ENCODE measurements around the gene KLK6. TPM values are rescaled to one million over a fixed set of nuclear protein-coding genes. Genes with fewer than 3 reads are reported as not detected.
"Not testable (repeated sequence)": the region's sequence is repeated elsewhere in the genome, so short reads cannot be mapped to it uniquely, and the experiment has no call there.

Gene KLK6
- polyA plus RNA-seq, 1 donor from 2014 or later: not detected

DNA sequence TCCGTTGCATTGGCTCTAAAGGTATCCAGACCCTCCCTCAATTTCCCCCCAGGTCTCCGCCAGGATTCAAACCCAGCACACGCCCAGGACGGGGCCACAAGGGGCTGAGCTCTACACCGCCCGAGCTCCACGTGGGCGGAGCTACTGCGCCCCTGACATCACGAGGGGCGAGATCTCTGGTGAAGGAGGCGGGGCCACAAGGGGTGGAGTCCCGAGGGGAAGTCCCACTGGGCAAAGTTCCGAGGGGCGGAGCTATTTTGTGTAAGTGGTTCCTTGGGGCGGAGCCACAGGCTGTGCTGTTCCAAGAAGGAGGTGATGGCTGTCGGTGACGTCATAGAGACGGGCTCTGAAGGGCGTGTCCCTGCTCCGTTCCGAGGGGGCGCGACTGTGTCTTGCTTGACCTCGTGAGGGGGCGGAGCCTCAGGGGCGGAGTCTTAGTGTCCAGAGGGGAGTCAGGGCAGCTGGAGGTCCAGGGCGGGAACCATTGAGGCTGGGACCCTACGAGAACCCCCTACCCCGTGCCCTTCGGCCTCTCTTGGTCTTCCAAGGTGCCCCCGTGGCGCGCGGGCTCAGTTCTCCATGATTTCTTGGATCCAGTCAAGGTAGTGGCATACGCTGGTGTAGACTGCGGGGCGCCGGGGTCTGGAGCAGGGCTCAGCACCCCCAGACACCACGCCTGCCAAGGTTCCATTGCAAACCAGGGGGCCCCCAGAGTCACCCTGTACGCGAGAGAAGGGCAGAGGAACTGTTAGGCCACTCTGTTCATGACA lies 33.3 kb upstream of the KLK6 start:
- Mint-ChIP-seq H3K27ac (no peak overlapping the region), H3K36me3 (no peaks in the 10 kb centered on the region), H3K4me1 (peaks cover 0 to 1% (median 0%) of the 10 kb centered on the region in 3 donors), H3K27me3 (peaks cover 14% of the 10 kb centered on the region), H3K4me3 (no peak overlapping the region), H3K9me3 (peaks cover 0 to 1% (median 1%) of the 10 kb centered on the region in 3 donors)

DNA sequence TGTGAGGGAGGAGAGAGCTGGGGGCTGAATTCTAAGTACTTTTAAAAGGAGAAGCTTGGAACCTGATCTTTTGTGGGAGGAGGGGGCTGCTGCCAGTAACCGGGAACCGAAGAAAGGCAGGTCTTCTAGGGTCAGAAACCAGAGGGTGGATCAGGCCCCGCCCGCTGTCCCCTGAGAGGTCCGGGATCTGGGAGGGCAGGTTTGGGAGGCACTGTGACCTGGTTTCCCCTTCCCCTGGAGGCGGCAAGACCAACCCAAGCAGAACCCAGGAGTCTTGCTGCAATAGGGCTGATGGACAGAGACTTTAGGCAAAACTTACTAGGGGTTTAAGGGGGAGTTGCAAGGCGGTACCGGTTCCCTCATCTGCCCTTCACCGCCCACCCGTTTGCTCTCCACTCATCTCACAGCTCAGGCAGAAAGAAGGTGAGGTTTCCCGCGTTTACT lies 32.7 kb upstream of the KLK6 start:
- peaks cover 0 to 1% (median 0%) of the 10 kb centered on the region in 3 donors for H3K4me1 Mint-ChIP-seq
- peaks cover 0 to 1% (median 0%) of the 10 kb centered on the region in 3 donors for H3K9me3 Mint-ChIP-seq
- H3K27me3 Mint-ChIP-seq: peaks cover 14% of the 10 kb centered on the region
- no peak overlapping the region for H3K4me3 Mint-ChIP-seq
- no peaks in the 10 kb centered on the region for H3K36me3 Mint-ChIP-seq
- H3K27ac Mint-ChIP-seq: no peak overlapping the region

DNA sequence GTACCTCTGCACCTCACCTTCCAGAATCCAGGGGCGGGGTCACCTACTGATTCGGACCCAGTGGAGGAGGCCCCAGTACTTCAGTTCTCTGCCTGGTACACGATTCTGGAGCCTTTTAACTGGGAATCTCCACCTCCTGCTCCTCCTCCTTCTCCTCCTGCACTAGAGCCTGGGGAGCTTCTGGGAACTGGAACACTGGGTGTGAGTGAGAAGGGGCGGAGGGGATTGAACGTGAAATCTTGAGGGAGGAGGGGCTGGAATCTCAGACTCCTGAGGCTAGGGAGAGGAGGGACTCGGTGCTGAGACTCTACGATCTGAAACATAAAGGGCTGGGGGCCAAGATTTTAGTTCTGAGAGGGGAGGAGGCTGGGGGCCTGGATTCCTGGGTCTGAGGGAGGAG lies 32.1 kb upstream of the KLK6 start, which contains the start of gene KLK8:
Gene KLK8 (minus strand): TSS at position 90 of the 400 bp plus-strand sequence. CDS start 437 bp downstream, outside the sequence.
- H3K4me3 Mint-ChIP-seq: peak within 1 kb of the TSS in 1 of 4 donors; percentile 49
- H3K36me3 Mint-ChIP-seq: no peaks in the 10 kb centered on the region
- H3K27me3 Mint-ChIP-seq: peaks cover 14% of the 10 kb centered on the region
- peaks cover 0 to 1% (median 0%) of the 10 kb centered on the region in 3 donors for H3K9me3 Mint-ChIP-seq
- H3K27ac Mint-ChIP-seq: no peak within 1 kb of the TSS
- H3K4me1 Mint-ChIP-seq: peaks cover 0 to 1% (median 0%) of the 10 kb centered on the region in 3 donors

DNA sequence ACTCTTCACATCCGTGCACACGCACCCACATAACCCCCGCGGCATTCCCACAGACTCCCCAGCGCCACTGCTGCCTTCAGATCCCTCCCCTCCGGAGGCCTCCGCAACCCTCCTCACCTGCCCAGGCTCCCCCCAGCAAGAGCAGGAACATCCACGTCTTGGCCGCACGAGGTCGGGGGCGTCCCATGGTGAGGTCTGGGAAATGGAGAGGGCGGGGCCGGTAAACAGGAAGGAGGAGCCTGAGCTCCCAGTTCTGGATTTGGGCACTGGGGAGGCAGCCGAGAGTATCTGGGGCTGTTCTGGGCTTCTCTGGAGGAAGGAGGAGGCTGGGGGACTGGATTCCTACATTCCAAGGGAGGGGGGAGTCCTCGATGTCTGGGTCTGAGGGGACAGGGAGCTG lies 31.6 kb upstream of the KLK6 start:
- peaks cover 0 to 1% (median 0%) of the 10 kb centered on the region in 3 donors for H3K9me3 Mint-ChIP-seq
- peak overlapping the region in 1 of 4 donors; percentile 49 for H3K4me3 Mint-ChIP-seq
- H3K27ac Mint-ChIP-seq: no peak overlapping the region
- no peaks in the 10 kb centered on the region for H3K36me3 Mint-ChIP-seq
- peaks cover 14% of the 10 kb centered on the region for H3K27me3 Mint-ChIP-seq
- peaks cover 0 to 1% (median 0%) of the 10 kb centered on the region in 3 donors for H3K4me1 Mint-ChIP-seq

DNA sequence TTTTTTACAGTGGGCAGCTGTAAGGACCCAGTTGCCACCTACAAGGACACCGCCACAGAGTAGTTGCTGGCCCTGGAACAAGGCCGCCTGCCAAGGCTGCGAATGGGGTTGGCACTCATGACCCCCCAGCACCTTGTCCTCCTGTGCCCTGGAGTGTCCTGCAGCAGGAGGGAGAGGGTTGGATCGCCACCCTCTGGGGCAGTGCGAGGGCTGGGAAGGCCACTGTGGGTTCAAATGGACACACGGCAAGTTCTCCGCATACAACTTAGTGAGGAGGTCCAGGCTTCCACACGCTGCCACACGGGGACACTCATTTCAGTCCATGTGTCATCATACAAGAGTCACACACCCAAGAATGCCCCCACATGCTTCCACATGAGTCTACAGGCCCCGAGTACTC lies 31.0 kb upstream of the KLK6 start:
- peaks cover 0 to 1% (median 0%) of the 10 kb centered on the region in 3 donors for H3K4me1 Mint-ChIP-seq
- H3K27me3 Mint-ChIP-seq: peaks cover 14% of the 10 kb centered on the region
- peaks cover 0 to 1% (median 0%) of the 10 kb centered on the region in 3 donors for H3K9me3 Mint-ChIP-seq
- H3K27ac Mint-ChIP-seq: no peak overlapping the region
- no peak overlapping the region for H3K4me3 Mint-ChIP-seq
- H3K36me3 Mint-ChIP-seq: no peaks in the 10 kb centered on the region

DNA sequence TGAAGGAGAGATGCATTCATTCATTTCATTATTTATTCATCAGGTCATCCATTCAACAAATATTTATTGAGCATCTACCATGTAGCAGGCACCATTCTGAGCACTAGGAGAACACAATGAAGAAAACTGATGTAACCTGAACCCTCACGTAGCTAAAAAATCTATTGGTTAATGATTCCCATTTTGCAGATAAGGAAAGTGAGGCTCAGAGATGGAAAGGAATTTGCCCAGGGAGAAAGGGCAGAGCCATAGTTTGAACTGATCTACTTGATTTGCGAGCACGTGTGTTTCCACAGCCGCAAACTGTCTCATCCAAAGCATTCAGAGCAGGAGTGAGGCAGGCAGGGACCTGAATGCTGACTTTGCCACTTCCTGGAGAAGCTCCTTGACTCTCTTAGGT lies 29.3 kb upstream of the KLK6 start:
- Mint-ChIP-seq H3K27me3 (peaks cover 12% of the 10 kb centered on the region), H3K4me3 (no peak overlapping the region), H3K36me3 (peaks cover 2% of the 10 kb centered on the region), H3K4me1 (peaks cover 0 to 1% (median 0%) of the 10 kb centered on the region in 3 donors), H3K27ac (no peak overlapping the region), H3K9me3 (peaks cover 0 to 4% (median 0%) of the 10 kb centered on the region in 3 donors)

DNA sequence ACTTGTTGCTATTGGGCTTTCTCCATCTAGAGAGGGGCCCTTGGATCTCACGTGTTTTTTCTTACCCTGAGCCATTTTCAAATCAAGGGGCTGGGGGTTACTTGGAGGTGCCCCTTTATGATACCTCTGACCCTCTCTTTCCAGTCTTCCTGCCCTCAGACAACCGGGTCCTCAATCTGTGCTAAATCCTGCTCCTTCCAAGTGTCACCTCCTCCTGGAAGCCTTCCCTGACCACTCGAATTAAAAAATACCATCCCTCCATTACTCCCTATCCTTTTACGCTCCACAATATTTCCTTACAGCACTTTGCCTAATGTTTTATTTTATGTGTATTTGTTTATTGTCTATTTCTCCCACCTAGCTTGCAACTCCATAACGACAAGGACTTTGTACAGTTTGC lies 28.7 kb upstream of the KLK6 start:
- Mint-ChIP-seq H3K27me3 (peaks cover 12% of the 10 kb centered on the region), H3K36me3 (peaks cover 2% of the 10 kb centered on the region), H3K9me3 (peaks cover 0 to 4% (median 0%) of the 10 kb centered on the region in 3 donors), H3K4me3 (no peak overlapping the region), H3K27ac (no peak overlapping the region), H3K4me1 (peaks cover 0 to 1% (median 0%) of the 10 kb centered on the region in 3 donors)

DNA sequence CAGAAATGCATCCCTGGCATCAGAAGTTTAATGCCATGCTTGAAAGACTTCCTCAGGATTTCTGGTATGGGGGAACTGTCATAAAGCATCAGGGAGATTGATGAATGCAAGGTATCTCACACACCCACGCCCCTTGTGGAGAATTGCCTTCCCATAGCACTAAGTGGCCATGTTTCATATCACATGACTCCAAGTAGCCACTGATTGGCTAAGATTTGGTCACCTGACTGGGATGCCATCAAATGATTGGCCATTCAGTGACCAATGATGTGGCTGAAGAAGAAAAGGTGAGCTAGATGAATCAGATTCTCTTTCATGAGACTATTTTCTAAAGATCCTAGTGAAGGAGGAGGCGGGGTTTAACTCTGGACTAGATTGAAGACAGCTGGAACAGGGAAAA lies 24.7 kb upstream of the KLK6 start:
- peaks cover 5% of the 10 kb centered on the region for H3K36me3 Mint-ChIP-seq
- peaks cover 22% of the 10 kb centered on the region for H3K27me3 Mint-ChIP-seq
- no peak overlapping the region for H3K27ac Mint-ChIP-seq
- no peaks in the 10 kb centered on the region for H3K4me1 Mint-ChIP-seq
- H3K4me3 Mint-ChIP-seq: no peak overlapping the region
- H3K9me3 Mint-ChIP-seq: peaks cover 0 to 4% (median 2%) of the 10 kb centered on the region in 3 donors

DNA sequence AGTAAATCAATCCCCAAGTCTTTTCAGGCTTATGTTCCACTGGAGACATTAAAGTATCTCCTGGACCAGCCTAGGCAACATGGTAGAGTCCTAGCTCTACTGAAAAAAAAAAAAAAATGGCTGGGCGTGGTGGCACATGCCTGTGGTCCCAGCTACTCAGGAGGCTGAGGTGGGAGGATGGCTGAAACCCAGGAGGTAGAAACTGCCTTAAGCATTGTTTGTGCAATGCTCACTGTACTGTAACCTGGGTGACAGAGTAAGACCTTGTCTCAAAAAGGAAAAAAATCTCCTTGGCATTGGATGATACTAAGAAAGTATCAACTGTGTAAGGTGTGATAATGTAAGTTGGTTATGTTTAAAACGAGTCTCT lies 23.3 kb upstream of the KLK6 start:
- H3K27me3 Mint-ChIP-seq: peaks cover 14% of the 10 kb centered on the region
- H3K9me3 Mint-ChIP-seq: peaks cover 0 to 6% (median 2%) of the 10 kb centered on the region in 3 donors
- no peak overlapping the region for H3K4me3 Mint-ChIP-seq
- no peaks in the 10 kb centered on the region for H3K4me1 Mint-ChIP-seq
- H3K27ac Mint-ChIP-seq: no peak overlapping the region
- H3K36me3 Mint-ChIP-seq: peaks cover 5% of the 10 kb centered on the region

DNA sequence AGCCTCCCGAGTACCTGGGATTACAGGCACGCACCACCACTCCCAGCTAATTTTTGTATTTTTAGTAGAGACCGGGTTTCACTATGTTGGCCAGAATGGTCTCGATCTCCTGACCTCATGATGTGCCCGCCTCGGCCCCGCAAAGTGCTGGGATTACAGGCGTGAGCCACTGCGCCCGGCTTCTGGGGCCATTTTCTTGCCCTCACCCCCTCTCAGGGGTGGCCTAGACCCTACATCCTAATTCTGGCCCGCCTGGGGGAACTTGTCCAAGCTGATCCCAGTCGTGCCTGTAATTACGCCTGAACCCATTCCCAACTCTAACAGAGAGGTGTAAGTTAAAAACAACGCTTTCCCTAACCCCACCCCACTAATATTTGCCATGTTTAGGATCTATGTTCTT lies 15.0 kb upstream of the KLK6 start:
- peaks cover 18% of the 10 kb centered on the region for H3K27me3 Mint-ChIP-seq
- not testable (repeated sequence) for H3K36me3 Mint-ChIP-seq, H3K27ac Mint-ChIP-seq, H3K4me1 Mint-ChIP-seq, H3K4me3 Mint-ChIP-seq, H3K9me3 Mint-ChIP-seq

DNA sequence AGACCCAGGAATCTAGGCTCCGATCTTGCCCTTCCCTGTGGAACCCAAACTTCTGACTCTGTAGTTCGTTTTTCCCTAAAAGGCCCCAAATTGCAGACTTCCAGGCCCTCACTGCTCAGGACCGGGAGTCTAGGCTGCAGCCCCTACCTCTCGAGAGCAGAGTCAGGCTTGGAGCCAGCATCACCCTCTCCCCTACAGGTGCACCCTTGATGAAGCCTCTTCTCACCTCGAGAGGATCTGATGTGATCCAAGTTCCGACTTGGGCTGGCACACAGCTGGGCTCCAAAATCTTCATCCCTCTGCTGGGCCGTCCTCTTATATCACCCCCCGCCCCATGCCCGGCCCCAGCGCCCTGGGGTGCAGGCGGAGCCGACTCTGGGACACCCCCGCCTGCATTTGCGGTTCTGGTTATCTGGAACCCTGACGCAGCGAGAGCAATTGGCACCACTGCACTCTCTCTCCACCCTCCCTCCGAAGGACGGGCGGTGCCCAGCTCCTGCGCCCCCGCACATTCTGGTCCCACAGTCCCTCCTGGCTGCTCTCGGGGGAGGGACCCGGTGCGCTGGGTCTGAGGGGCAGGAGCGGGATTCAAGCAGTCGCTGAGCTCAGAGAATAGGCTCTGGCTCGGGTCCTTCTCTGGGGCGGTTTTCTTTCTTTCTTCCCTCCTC lies 14.4 kb upstream of the KLK6 start, which contains the start of gene KLK7:
Gene KLK7 (minus strand): TSS at position 293 of the 668 bp plus-strand sequence. CDS start 1,518 bp downstream, outside the sequence.
- Mint-ChIP-seq H3K27ac (no peak within 1 kb of the TSS), H3K27me3 (peaks cover 18% of the 10 kb centered on the region), H3K9me3 (peaks cover 1 to 5% (median 2%) of the 10 kb centered on the region in 3 donors), H3K4me1 (no peaks in the 10 kb centered on the region), H3K36me3 (no peaks in the 10 kb centered on the region), H3K4me3 (no peak within 1 kb of the TSS)

DNA sequence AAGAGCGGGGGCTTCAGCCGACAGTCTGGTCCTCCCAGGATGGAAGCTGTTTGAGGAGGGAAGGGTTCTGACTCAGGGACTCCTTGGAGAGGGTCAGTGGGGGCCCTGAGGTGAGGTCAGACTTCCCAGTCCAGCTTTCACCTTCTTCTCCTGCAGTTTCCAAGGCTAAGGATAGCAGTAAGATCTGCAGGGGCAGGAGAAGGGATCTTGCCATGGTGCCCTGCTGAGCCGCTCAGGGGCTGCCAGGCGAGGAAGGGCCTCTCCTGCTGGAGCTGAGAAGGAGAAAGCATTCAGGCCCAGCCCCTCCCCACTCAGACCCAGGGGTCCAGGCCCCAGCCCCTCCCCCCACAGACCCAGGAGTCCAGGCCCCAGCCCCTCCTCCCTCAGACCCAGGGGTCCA lies 12.8 kb upstream of the KLK6 start:
- Mint-ChIP-seq H3K4me1 (no peaks in the 10 kb centered on the region), H3K9me3 (peaks cover 0 to 5% (median 1%) of the 10 kb centered on the region in 3 donors), H3K36me3 (no peaks in the 10 kb centered on the region), H3K4me3 (no peak overlapping the region), H3K27me3 (peaks cover 20% of the 10 kb centered on the region), H3K27ac (no peak overlapping the region)

DNA sequence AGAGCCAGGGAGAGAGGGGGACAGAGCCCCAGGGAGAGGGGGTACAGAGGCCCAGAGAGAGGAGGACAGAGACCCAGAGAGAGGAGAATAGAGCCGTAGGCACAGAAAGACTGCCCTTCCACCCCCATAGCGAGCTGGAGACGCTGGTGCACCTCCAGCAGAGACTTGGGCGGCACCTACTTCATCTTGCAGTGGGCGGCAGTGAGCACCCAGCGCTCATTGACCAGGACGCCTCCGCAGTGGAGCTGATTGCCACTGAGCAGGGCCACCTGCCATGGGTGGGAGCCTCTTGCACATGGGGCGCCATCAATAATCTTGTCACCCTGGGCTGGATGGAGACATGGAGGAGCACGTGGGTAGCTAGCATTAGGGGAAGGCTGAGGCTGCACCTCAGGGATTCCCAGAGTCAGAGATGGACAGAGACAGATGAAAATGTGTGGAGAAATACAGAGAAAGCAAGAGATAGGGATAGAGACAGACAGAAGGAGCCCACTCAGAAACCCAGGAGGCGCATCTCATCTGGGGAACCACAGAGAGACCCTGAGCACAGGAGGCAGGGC lies 12.3 kb upstream of the KLK6 start:
- Mint-ChIP-seq H3K4me3 (no peak overlapping the region), H3K27me3 (peaks cover 22% of the 10 kb centered on the region), H3K9me3 (peaks cover 0 to 5% (median 1%) of the 10 kb centered on the region in 3 donors), H3K4me1 (no peaks in the 10 kb centered on the region), H3K27ac (no peak overlapping the region), H3K36me3 (no peaks in the 10 kb centered on the region)

DNA sequence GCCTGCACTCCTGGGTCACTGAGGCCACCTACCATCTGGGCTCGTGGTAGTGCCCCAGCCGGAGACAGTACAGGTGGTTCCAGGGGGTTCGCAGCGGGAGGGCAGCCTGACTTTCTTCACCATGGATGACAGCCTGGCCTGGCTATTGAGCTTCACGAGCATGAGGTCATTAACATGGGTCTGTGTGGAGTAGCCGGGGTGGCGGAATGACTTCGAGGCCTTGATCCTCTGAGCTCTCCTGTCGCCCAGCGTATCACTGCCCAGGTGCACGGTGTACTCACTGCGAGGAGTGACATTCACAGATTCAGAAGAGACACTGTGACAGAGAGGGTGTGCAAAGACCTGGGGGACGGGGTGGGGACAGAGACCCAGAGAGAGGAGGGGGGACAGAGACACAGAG lies 10.8 kb upstream of the KLK6 start:
- Mint-ChIP-seq H3K4me1 (peaks cover 0 to 2% (median 0%) of the 10 kb centered on the region in 3 donors), H3K27ac (no peak overlapping the region), H3K36me3 (no peaks in the 10 kb centered on the region), H3K9me3 (peaks cover 0 to 4% (median 0%) of the 10 kb centered on the region in 3 donors), H3K4me3 (no peak overlapping the region), H3K27me3 (peaks cover 26% of the 10 kb centered on the region)

DNA sequence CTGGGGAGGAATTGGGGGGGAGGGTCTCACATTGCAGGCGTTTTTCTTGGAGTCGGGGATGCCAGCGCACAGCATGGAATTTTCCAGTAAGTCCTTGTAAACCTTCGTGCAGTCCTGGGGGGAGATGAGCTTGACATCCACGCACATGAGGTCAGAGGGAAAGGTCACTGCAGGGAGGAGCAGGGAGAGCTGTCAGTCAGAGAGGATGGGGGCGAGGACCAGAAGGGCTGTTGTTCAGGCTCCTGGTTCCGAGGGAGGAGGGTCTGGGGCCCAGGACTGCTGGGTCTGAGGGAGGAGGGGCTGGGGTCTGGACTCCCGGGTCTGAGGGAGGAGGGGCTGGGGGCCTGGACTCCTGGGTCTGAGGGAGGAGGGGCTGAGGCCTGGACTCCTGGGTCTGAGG lies 10.4 kb upstream of the KLK6 start:
- Mint-ChIP-seq H3K27me3 (peaks cover 26% of the 10 kb centered on the region), H3K4me3 (no peak overlapping the region), H3K9me3 (no peaks in the 10 kb centered on the region), H3K27ac (no peak overlapping the region), H3K36me3 (no peaks in the 10 kb centered on the region), H3K4me1 (peaks cover 0 to 2% (median 0%) of the 10 kb centered on the region in 3 donors)

Measured in IgD-negative memory B cell (primary cell).